Measurements from ENCODE around the gene TRAP1.
A peak's percentile ranks its signal among the peaks of the same experiment; 100 is the strongest.

Gene TRAP1

DNA sequence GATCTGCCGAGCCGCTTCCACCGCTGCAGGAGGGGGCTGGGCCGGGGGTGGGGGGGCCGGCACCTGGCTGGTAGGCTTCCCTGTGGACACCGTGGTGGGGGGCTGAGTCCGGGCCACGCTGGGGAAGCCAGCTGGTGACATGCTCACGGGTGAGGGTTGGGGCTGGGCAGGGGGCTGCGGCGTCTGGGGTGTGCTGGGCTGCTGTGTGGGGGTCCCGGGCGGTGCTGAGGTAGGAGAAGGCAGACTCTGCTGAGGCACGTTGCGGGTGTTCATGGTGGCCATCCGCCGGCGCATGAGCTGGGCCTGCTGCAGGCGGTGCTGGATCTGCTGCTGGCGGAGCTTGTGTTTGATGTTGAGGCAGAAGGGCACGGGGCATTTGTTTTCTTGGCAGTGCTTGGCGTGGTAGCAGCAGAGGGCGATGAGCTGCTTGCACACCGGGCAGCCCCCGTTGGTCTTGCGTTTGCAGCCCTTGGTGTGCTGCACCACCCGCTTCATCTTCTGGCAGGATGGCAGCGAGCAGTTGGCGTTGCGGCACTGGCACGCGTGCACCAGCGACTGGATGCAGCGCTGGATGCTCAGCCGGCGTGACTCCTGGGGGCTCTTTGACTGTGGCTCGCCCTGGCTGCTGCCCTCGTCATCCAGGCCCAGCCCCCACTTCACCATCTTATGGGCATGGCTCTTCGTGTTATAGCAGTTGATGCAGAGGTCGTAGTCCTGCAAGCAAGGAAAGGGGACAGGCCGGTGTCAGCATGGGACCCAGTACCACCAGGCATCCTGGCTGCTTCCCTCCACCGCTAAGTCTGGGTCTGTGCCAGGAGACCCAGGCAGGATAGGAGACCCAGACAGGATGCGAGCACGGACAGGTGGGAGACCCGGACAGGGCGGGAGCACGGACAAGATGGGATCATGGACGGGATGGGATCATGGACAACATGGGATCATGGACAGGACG lies 12.1 kb upstream of the TRAP1 start:
- no peaks in the 10 kb centered on the region for H3K9me3 ChIP-seq (ENCODE audit: control insufficient read depth, low read length)
- H3K27me3 ChIP-seq (ENCODE audit: control insufficient read depth, insufficient read depth, low read length, poor library complexity, severe bottlenecking), result no peaks in the 10 kb centered on the region
- no peak overlapping the region for H3K27ac ChIP-seq (ENCODE audit: insufficient read depth, low read depth, low read length, poor library complexity, severe bottlenecking)
- H3K4me1 ChIP-seq (ENCODE audit: control insufficient read depth, insufficient read depth, low read length), result no peaks in the 10 kb centered on the region
- WGBS, 2 experiments, result 96 to 97% methylated on average over 49 of the region's 49 CpGs
- peaks cover 46% of the 10 kb centered on the region for H3K36me3 ChIP-seq (ENCODE audit: control insufficient read depth, insufficient read depth, low read length)
- no peak overlapping the region for H3K4me3 ChIP-seq (ENCODE audit: insufficient read depth, low read depth, low read length)

DNA sequence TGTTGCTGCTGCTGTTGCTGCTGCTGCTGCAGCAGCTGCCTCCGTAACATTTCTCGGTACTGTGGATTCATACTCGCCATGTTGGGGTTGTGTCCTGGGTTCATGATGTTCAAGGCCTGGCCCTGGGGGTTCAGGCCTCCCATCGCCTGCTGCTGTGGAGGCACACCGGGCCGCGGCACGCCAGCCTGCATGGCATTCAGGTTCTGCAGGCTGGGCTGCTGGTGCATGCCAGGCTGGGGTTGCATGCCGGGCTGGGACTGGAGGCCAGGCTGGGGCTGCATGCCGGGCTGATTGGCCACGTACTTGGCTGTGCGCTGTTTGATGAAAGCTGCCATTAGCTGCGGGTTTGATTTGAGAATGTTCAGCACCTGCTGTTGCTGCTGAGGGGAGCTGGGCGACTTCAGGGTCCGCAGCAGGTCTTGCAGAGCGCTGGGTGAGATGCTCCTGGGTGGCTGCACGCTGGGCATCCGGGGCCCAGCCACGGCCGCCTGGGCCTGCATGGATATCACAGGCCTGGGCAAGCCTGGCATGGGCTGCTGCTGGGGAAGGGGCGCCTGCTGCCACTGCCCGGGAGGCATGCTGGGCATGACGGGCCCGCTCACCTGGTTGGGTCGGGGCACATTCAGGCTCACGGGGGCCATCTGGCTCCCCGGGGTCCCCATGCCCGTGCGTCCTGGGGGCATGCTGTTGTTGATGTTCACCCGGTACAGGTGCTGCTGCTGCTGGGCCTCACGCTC lies 11.3 kb upstream of the TRAP1 start:
- peaks cover 39% of the 10 kb centered on the region for H3K36me3 ChIP-seq (ENCODE audit: control insufficient read depth, insufficient read depth, low read length)
- no peak overlapping the region for H3K4me3 ChIP-seq (ENCODE audit: insufficient read depth, low read depth, low read length)
- H3K4me1 ChIP-seq (ENCODE audit: control insufficient read depth, insufficient read depth, low read length), result no peaks in the 10 kb centered on the region
- no peaks in the 10 kb centered on the region for H3K9me3 ChIP-seq (ENCODE audit: control insufficient read depth, low read length)
- H3K27me3 ChIP-seq (ENCODE audit: control insufficient read depth, insufficient read depth, low read length, poor library complexity, severe bottlenecking), result no peaks in the 10 kb centered on the region
- 96 to 97% methylated on average over 31 of the region's 31 CpGs for WGBS, 2 experiments
- H3K27ac ChIP-seq (ENCODE audit: insufficient read depth, low read depth, low read length, poor library complexity, severe bottlenecking), result no peak overlapping the region

DNA sequence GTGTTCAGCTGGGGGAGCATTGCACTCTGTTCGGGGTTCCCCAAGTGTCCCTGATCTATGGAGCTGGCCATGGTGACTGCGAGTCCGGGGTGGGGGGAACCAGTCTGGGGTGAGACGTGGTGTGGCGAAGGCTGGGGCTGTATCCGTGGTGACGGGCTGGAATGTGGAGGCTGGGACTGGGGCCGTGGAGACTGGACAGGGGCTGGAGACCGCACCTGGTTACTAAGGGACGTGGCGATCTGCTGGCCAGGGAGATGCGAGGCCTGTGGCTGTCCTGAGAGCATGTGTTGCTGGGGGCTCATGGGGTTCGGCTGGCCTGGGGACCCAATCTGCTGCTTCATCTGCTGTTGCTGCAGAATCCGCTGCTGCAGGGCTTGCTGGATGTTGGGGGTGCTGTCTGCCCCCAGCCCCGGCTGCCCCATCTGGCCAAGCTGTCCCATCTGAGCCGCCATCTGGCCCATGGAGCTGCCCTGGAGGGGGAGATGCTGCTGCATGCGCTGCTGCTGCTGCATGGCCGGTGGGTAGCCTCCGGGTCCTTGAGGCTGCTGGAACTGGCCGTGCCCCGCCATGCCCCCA lies 10.6 kb upstream of the TRAP1 start:
- H3K27ac ChIP-seq (ENCODE audit: insufficient read depth, low read depth, low read length, poor library complexity, severe bottlenecking), result no peak overlapping the region
- H3K36me3 ChIP-seq (ENCODE audit: control insufficient read depth, insufficient read depth, low read length), result peaks cover 39% of the 10 kb centered on the region
- H3K4me3 ChIP-seq (ENCODE audit: insufficient read depth, low read depth, low read length), result no peak overlapping the region
- H3K4me1 ChIP-seq (ENCODE audit: control insufficient read depth, insufficient read depth, low read length), result no peaks in the 10 kb centered on the region
- no peaks in the 10 kb centered on the region for H3K9me3 ChIP-seq (ENCODE audit: control insufficient read depth, low read length)
- WGBS, 2 experiments, result 94% methylated on average over 21 of the region's 21 CpGs
- H3K27me3 ChIP-seq (ENCODE audit: control insufficient read depth, insufficient read depth, low read length, poor library complexity, severe bottlenecking), result no peaks in the 10 kb centered on the region

- 94% methylated on average over 31 to 33 of the region's 33 CpGs for WGBS, 2 experiments
- H3K4me1 ChIP-seq (ENCODE audit: control insufficient read depth, insufficient read depth, low read length), result no peaks in the 10 kb centered on the region
- H3K4me3 ChIP-seq (ENCODE audit: insufficient read depth, low read depth, low read length), result no peak overlapping the region
- no peaks in the 10 kb centered on the region for H3K9me3 ChIP-seq (ENCODE audit: control insufficient read depth, low read length)
- H3K36me3 ChIP-seq (ENCODE audit: control insufficient read depth, insufficient read depth, low read length), result peaks cover 27% of the 10 kb centered on the region
- no peak overlapping the region for H3K27ac ChIP-seq (ENCODE audit: insufficient read depth, low read depth, low read length, poor library complexity, severe bottlenecking)
- H3K27me3 ChIP-seq (ENCODE audit: control insufficient read depth, insufficient read depth, low read length, poor library complexity, severe bottlenecking), result no peaks in the 10 kb centered on the region
These were observed 8.8 kb upstream of the TRAP1 start for GRCh38 chr16:3726021-3726687.

GRCh38 chr16:3725276-3725675 lies 8.0 kb upstream of the TRAP1 start:
- peak overlapping the region; percentile 23 for H3K27ac ChIP-seq (ENCODE audit: insufficient read depth, low read depth, low read length, poor library complexity, severe bottlenecking)
- H3K4me3 ChIP-seq (ENCODE audit: insufficient read depth, low read depth, low read length), result no peak overlapping the region
- peaks cover 18% of the 10 kb centered on the region for H3K36me3 ChIP-seq (ENCODE audit: control insufficient read depth, insufficient read depth, low read length)
- WGBS, 2 experiments, result 92 to 94% methylated on average over 8 of the region's 8 CpGs
- no peaks in the 10 kb centered on the region for H3K4me1 ChIP-seq (ENCODE audit: control insufficient read depth, insufficient read depth, low read length)
- H3K9me3 ChIP-seq (ENCODE audit: control insufficient read depth, low read length), result no peaks in the 10 kb centered on the region
- H3K27me3 ChIP-seq (ENCODE audit: control insufficient read depth, insufficient read depth, low read length, poor library complexity, severe bottlenecking), result no peaks in the 10 kb centered on the region

DNA sequence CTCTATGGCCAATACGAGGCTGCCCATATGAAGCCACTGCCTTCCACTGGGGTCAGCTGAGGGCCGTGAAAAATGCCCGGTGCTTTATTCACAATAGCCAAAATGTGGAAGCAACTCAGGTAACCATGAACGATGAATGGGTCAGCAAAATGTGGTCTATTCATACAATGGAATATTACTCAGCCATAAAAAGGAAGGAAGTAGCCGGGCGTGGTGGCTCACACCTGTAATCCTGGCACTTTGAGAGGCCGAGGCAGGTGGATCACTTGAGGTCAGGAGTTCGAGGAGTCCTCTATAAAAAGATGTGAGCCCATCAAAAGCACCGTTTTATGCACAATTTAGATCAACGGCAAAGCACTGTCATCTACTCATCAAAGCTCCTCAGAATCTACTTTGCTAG lies 5.2 kb upstream of the TRAP1 start:
- no peaks in the 10 kb centered on the region for H3K36me3 ChIP-seq (ENCODE audit: control insufficient read depth, insufficient read depth, low read length)
- H3K4me3 ChIP-seq (ENCODE audit: insufficient read depth, low read depth, low read length), result no peak overlapping the region
- no peaks in the 10 kb centered on the region for H3K27me3 ChIP-seq (ENCODE audit: control insufficient read depth, insufficient read depth, low read length, poor library complexity, severe bottlenecking)
- no peaks in the 10 kb centered on the region for H3K9me3 ChIP-seq (ENCODE audit: control insufficient read depth, low read length)
- whole genome bisulfite sequencing, 2 experiments, result 93 to 94% methylated on average over 10 of the region's 10 CpGs
- H3K4me1 ChIP-seq (ENCODE audit: control insufficient read depth, insufficient read depth, low read length), result no peaks in the 10 kb centered on the region
- no peak overlapping the region for H3K27ac ChIP-seq (ENCODE audit: insufficient read depth, low read depth, low read length, poor library complexity, severe bottlenecking)

- no peaks in the 10 kb centered on the region for H3K4me1 ChIP-seq (ENCODE audit: control insufficient read depth, insufficient read depth, low read length)
- H3K4me3 ChIP-seq (ENCODE audit: insufficient read depth, low read depth, low read length), result no peak overlapping the region
- H3K9me3 ChIP-seq (ENCODE audit: control insufficient read depth, low read length), result no peaks in the 10 kb centered on the region
- H3K27me3 ChIP-seq (ENCODE audit: control insufficient read depth, insufficient read depth, low read length, poor library complexity, severe bottlenecking), result no peaks in the 10 kb centered on the region
- WGBS, 2 experiments, result 90 to 94% methylated on average over 11 of the region's 11 CpGs
- H3K27ac ChIP-seq (ENCODE audit: insufficient read depth, low read depth, low read length, poor library complexity, severe bottlenecking), result no peak overlapping the region
- no peaks in the 10 kb centered on the region for H3K36me3 ChIP-seq (ENCODE audit: control insufficient read depth, insufficient read depth, low read length)
These were observed 3.1 kb upstream of the TRAP1 start for GRCh38 chr16:3720418-3720817.

- H3K9me3 ChIP-seq (ENCODE audit: control insufficient read depth, low read length), result no peaks in the 10 kb centered on the region
- H3K27me3 ChIP-seq (ENCODE audit: control insufficient read depth, insufficient read depth, low read length, poor library complexity, severe bottlenecking), result no peaks in the 10 kb centered on the region
- H3K4me1 ChIP-seq (ENCODE audit: control insufficient read depth, insufficient read depth, low read length), result no peaks in the 10 kb centered on the region
- H3K36me3 ChIP-seq (ENCODE audit: control insufficient read depth, insufficient read depth, low read length), result no peaks in the 10 kb centered on the region
- H3K4me3 ChIP-seq (ENCODE audit: insufficient read depth, low read depth, low read length), result no peak overlapping the region
- 93 to 97% methylated on average over 10 of the region's 10 CpGs for WGBS, 2 experiments
- no peak overlapping the region for H3K27ac ChIP-seq (ENCODE audit: insufficient read depth, low read depth, low read length, poor library complexity, severe bottlenecking)
These were observed 1.3 kb upstream of the TRAP1 start for GRCh38 chr16:3718628-3719027.

DNA sequence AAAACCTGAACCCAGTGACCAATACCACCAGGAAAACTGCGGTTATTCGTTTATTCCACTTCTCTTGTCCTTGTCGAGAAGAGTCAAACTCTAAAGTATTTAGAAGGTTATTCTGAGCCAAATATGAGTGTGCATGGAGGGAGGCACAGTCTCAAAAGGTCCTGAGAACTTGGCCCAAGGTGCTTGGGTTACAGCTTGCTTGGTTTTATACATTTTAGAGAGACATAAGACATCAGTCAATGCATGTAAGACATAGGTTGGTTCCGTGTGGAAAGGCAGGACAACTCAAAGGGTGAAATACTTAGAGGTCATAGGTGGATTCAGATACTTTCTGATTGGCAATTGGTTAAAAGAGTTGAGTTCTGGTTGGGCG lies 681 bp upstream of the TRAP1 start:
- Histone ChIP-seq H3K9me3 (ENCODE audit: control insufficient read depth, low read length) (no peaks in the 10 kb centered on the region), H3K27ac (ENCODE audit: insufficient read depth, low read depth, low read length, poor library complexity, severe bottlenecking) (no peak overlapping the region), H3K27me3 (ENCODE audit: control insufficient read depth, insufficient read depth, low read length, poor library complexity, severe bottlenecking) (no peaks in the 10 kb centered on the region), H3K36me3 (ENCODE audit: control insufficient read depth, insufficient read depth, low read length) (no peaks in the 10 kb centered on the region), H3K4me3 (ENCODE audit: insufficient read depth, low read depth, low read length) (peak overlapping the region; percentile 99), H3K4me1 (ENCODE audit: control insufficient read depth, insufficient read depth, low read length) (no peaks in the 10 kb centered on the region)
- WGBS, 2 experiments, result 33 to 37% methylated on average over 5 of the region's 5 CpGs

DNA sequence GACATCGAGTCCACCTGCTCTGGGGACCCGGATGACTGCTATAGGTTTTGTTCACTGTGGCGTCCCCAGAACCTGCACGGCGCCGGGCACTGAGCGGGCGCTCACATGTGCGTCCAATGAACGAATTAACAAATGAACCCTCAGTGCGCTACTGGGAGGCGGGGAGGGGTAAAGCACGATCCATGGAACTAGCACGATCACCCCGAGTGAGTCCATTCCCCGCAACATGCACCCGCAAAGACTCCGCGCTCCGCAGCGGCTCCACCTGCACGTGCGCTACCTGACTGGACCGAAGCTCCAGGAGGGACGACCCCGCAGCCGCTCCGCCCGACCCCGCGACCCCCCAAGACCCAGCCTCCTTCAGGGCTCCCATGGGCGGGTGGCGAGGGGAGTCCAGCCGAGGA lies 491 bp downstream of the TRAP1 start:
- no peaks in the 10 kb centered on the region for H3K4me1 ChIP-seq (ENCODE audit: control insufficient read depth, insufficient read depth, low read length)
- no peaks in the 10 kb centered on the region for H3K27me3 ChIP-seq (ENCODE audit: control insufficient read depth, insufficient read depth, low read length, poor library complexity, severe bottlenecking)
- H3K27ac ChIP-seq (ENCODE audit: insufficient read depth, low read depth, low read length, poor library complexity, severe bottlenecking), result no peak overlapping the region
- no peaks in the 10 kb centered on the region for H3K9me3 ChIP-seq (ENCODE audit: control insufficient read depth, low read length)
- 0 to 1% methylated on average over 34 of the region's 34 CpGs for WGBS, 2 experiments
- H3K4me3 ChIP-seq (ENCODE audit: insufficient read depth, low read depth, low read length), result peak overlapping the region; percentile 99
- no peaks in the 10 kb centered on the region for H3K36me3 ChIP-seq (ENCODE audit: control insufficient read depth, insufficient read depth, low read length)

Measured in ectodermal cell (in vitro differentiated cells).